ENCODE data around the gene PKD2. TPM values are rescaled to one million over a fixed set of nuclear protein-coding genes. Genes with fewer than 3 reads are reported as not detected.

PKD2 gene
- total and polyA plus RNA-seq, 2 donors (not counting 1 experiment from before 2014, with no cell fraction given) = 109 to 158 TPM

GRCh38 chr4:88037447-88037846 is 30.0 kb downstream of the PKD2 start:
- TF ChIP-seq EZH2 (IDR thresholded peaks at IDR 0.05; ENCODE audit: low read length, missing control alignments) (no peak), CTCF (conservative IDR thresholded peaks at IDR 0.05 in 1 of 2, IDR thresholded peaks at IDR 0.05 in 1 of 2; ENCODE audit: low read depth in 1 of 2, low read length in 2 of 2) (no peak)
- no peaks in the 10 kb centered on the region for H3K27me3 ChIP-seq (ENCODE audit: control insufficient read depth, insufficient read depth, low read length)
- no peak for DNase-seq (ENCODE audit: low read depth in 2 of 2)
- H3K79me2 ChIP-seq (ENCODE audit: control insufficient read depth, insufficient read depth, low read length) = peaks cover 4% of the 10 kb centered on the region
- no peak overlapping the region for H3K9ac ChIP-seq (ENCODE audit: insufficient read depth, low read length)
- no peaks in the 10 kb centered on the region for H3K4me1 ChIP-seq (ENCODE audit: control insufficient read depth, extremely low read depth, insufficient read depth, low read length)
- no peak overlapping the region for H3K4me2 ChIP-seq (ENCODE audit: extremely low read depth, insufficient read depth, low read length)
- H2AFZ ChIP-seq (ENCODE audit: low read length) = no peak overlapping the region
- no peaks in the 10 kb centered on the region for H4K20me1 ChIP-seq (ENCODE audit: control insufficient read depth, extremely low read depth, insufficient read depth, low read length)
- no peaks in the 10 kb centered on the region for H3K9me3 ChIP-seq (ENCODE audit: control insufficient read depth, insufficient read depth, low read depth, low read length)
- H3K36me3 ChIP-seq (ENCODE audit: control insufficient read depth, insufficient read depth, low read length) = peaks cover 19% of the 10 kb centered on the region
- no peak overlapping the region for H3K27ac ChIP-seq (ENCODE audit: insufficient read depth, low read length)
- no peak overlapping the region for H3K4me3 ChIP-seq (replicated peaks in 1 of 4; ENCODE audit: control extremely low read depth in 1 of 4, insufficient read depth in 1 of 4, low read depth in 3 of 4, low read length in 4 of 4)

GRCh38 chr4:88037936-88038335 is 30.5 kb downstream of the PKD2 start:
- Histone ChIP-seq H3K27me3 (ENCODE audit: control insufficient read depth, insufficient read depth, low read length) (no peaks in the 10 kb centered on the region), H3K4me2 (ENCODE audit: extremely low read depth, insufficient read depth, low read length) (no peak overlapping the region), H4K20me1 (ENCODE audit: control insufficient read depth, extremely low read depth, insufficient read depth, low read length) (no peaks in the 10 kb centered on the region), H3K9me3 (ENCODE audit: control insufficient read depth, insufficient read depth, low read depth, low read length) (no peaks in the 10 kb centered on the region), H3K27ac (ENCODE audit: insufficient read depth, low read length) (no peak overlapping the region), H3K36me3 (ENCODE audit: control insufficient read depth, insufficient read depth, low read length) (peaks cover 22% of the 10 kb centered on the region), H3K4me1 (ENCODE audit: control insufficient read depth, extremely low read depth, insufficient read depth, low read length) (no peaks in the 10 kb centered on the region), H3K9ac (ENCODE audit: insufficient read depth, low read length) (no peak overlapping the region), H3K4me3 (replicated peaks in 1 of 4; ENCODE audit: control extremely low read depth in 1 of 4, insufficient read depth in 1 of 4, low read depth in 3 of 4, low read length in 4 of 4) (no peak overlapping the region), H3K79me2 (ENCODE audit: control insufficient read depth, insufficient read depth, low read length) (peaks cover 4% of the 10 kb centered on the region), H2AFZ (ENCODE audit: low read length) (no peak overlapping the region)
- no peak for TF ChIP-seq EZH2 (IDR thresholded peaks at IDR 0.05; ENCODE audit: low read length, missing control alignments)
- TF ChIP-seq CTCF (conservative IDR thresholded peaks at IDR 0.05 in 1 of 2, IDR thresholded peaks at IDR 0.05 in 1 of 2; ENCODE audit: low read depth in 1 of 2, low read length in 2 of 2) = no peak
- DNase-seq (ENCODE audit: low read depth in 2 of 2) = no peak

GRCh38 chr4:88040707-88041106 is 33.3 kb downstream of the PKD2 start:
- H3K79me2 ChIP-seq (ENCODE audit: control insufficient read depth, insufficient read depth, low read length) = no peaks in the 10 kb centered on the region
- no peak overlapping the region for H3K9ac ChIP-seq (ENCODE audit: insufficient read depth, low read length)
- H3K27ac ChIP-seq (ENCODE audit: insufficient read depth, low read length) = no peak overlapping the region
- H4K20me1 ChIP-seq (ENCODE audit: control insufficient read depth, extremely low read depth, insufficient read depth, low read length) = no peaks in the 10 kb centered on the region
- no peaks in the 10 kb centered on the region for H3K4me1 ChIP-seq (ENCODE audit: control insufficient read depth, extremely low read depth, insufficient read depth, low read length)
- no peaks in the 10 kb centered on the region for H3K9me3 ChIP-seq (ENCODE audit: control insufficient read depth, insufficient read depth, low read depth, low read length)
- no peaks in the 10 kb centered on the region for H3K27me3 ChIP-seq (ENCODE audit: control insufficient read depth, insufficient read depth, low read length)
- H2AFZ ChIP-seq (ENCODE audit: low read length) = no peak overlapping the region
- H3K4me3 ChIP-seq (replicated peaks in 1 of 4; ENCODE audit: control extremely low read depth in 1 of 4, insufficient read depth in 1 of 4, low read depth in 3 of 4, low read length in 4 of 4) = no peak overlapping the region
- peaks cover 25% of the 10 kb centered on the region for H3K36me3 ChIP-seq (ENCODE audit: control insufficient read depth, insufficient read depth, low read length)
- DNase-seq (ENCODE audit: low read depth in 2 of 2) = no peak
- H3K4me2 ChIP-seq (ENCODE audit: extremely low read depth, insufficient read depth, low read length) = no peak overlapping the region
- TF ChIP-seq EZH2 (IDR thresholded peaks at IDR 0.05; ENCODE audit: low read length, missing control alignments) = no peak
- TF ChIP-seq CTCF (conservative IDR thresholded peaks at IDR 0.05 in 1 of 2, IDR thresholded peaks at IDR 0.05 in 1 of 2; ENCODE audit: low read depth in 1 of 2, low read length in 2 of 2) = no peak

Measured in fibroblast of lung (primary cell).